ENCODE measurements around the gene AFAP1L2. TPM values are rescaled to one million over a fixed set of nuclear protein-coding genes. Genes with fewer than 3 reads are reported as not detected.

The AFAP1L2 gene
- total RNA-seq, 3 donors from 2014 or later = 6.7 to 23.4 (median 11.6) TPM

DNA sequence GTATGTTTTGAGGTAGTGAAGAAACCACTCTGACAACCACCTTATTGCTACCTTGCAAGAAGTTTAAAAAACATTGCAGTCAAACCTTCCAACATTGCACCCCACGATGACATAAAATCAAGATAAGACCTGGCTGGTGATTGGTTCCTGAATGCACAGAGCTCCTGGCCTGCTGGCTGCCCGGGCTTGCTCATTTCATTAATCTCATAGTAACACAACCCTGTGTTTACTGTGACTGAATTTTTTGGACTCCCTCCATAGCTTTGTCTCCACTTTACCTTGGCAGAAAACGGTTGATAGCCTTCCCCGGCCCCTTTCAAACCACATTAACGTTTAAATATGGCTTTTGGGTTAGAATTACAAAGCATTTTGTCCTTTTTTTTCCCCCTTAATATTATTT lies 137.8 kb downstream of the AFAP1L2 start:
- no peaks in the 10 kb centered on the region for H3K36me3 ChIP-seq (ENCODE audit: low read depth)
- ATAC-seq (peak; percentile 57), DNase-seq (no peak)
- H3K9me3 ChIP-seq = no peaks in the 10 kb centered on the region
- peaks cover 6% of the 10 kb centered on the region for H3K4me1 ChIP-seq (ENCODE audit: low read depth)
- TF ChIP-seq, protein P1, sequence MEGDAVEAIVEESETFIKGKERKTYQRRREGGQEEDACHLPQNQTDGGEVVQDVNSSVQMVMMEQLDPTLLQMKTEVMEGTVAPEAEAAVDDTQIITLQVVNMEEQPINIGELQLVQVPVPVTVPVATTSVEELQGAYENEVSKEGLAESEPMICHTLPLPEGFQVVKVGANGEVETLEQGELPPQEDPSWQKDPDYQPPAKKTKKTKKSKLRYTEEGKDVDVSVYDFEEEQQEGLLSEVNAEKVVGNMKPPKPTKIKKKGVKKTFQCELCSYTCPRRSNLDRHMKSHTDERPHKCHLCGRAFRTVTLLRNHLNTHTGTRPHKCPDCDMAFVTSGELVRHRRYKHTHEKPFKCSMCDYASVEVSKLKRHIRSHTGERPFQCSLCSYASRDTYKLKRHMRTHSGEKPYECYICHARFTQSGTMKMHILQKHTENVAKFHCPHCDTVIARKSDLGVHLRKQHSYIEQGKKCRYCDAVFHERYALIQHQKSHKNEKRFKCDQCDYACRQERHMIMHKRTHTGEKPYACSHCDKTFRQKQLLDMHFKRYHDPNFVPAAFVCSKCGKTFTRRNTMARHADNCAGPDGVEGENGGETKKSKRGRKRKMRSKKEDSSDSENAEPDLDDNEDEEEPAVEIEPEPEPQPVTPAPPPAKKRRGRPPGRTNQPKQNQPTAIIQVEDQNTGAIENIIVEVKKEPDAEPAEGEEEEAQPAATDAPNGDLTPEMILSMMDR (IDR thresholded peaks at IDR 0.05) = no peak
- no peak overlapping the region for H3K4me3 ChIP-seq
- intact Hi-C loops (cut with DNase I, micrococcal nuclease) = no loop called here

DNA sequence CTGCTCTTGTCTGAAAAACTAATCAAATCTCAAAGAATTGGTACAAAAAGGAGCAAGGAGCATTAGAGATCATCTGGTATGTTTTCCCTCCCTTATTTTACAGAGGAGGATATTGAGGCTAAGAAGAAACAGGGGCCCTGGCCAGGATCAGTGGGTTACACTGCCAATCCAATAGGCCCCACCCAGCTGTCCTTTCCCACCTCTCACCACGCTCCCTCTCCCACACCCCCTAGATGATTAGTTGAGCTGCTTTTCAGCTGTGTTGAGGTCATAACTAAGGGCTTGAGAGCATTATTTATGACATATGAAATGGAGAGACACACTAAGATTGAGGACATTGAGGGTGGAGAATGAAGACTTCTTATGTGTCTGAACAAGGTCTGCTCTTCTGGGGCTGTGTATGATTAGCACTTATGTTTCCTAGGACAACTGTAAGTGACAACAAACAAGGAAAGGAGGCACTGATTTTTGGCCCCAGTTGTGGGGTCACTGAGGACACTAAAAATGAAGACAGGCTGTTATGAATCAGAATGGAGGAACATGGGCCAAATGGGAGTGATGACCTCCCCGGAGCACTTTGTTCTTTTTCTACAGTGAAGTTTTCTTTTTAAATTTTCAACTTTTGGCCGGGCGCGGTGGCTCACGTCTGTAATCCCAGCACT lies 138.8 kb downstream of the AFAP1L2 start:
- intact Hi-C loops (cut with DNase I, micrococcal nuclease) = no loop called here
- TF ChIP-seq, protein P1 (IDR thresholded peaks at IDR 0.05) = no peak
- ATAC-seq = peak; percentile 44
- Histone ChIP-seq H3K36me3 (ENCODE audit: low read depth) (no peaks in the 10 kb centered on the region), H3K4me3 (no peak overlapping the region), H3K9me3 (no peaks in the 10 kb centered on the region), H3K4me1 (ENCODE audit: low read depth) (no peaks in the 10 kb centered on the region)
- no peak for DNase-seq

- no peak for ATAC-seq
These were observed 141.8 kb downstream of the AFAP1L2 start for GRCh38 chr10:114262496-114262895.

GRCh38 chr10:114261076-114261475 lies 143.2 kb downstream of the AFAP1L2 start:
- Histone ChIP-seq H3K36me3 (ENCODE audit: low read depth) (no peaks in the 10 kb centered on the region), H3K4me3 (no peak overlapping the region), H3K9me3 (no peaks in the 10 kb centered on the region), H3K4me1 (ENCODE audit: low read depth) (peaks cover 14% of the 10 kb centered on the region)
- no peak for DNase-seq
- ATAC-seq = no peak
- intact Hi-C loops (cut with DNase I, micrococcal nuclease) = no loop called here
- TF ChIP-seq, protein P1 (IDR thresholded peaks at IDR 0.05) = no peak

More at GRCh38 chr10:114262496-114262895, 141.8 kb downstream of the AFAP1L2 start:
- Histone ChIP-seq H3K4me1 (ENCODE audit: low read depth) (peaks cover 12% of the 10 kb centered on the region), H3K4me3 (no peak overlapping the region), H3K36me3 (ENCODE audit: low read depth) (no peaks in the 10 kb centered on the region), H3K9me3 (no peaks in the 10 kb centered on the region)
- TF ChIP-seq, protein P1 (IDR thresholded peaks at IDR 0.05) = no peak
- intact Hi-C loops (cut with DNase I, micrococcal nuclease) = no loop called here
- no peak for DNase-seq

DNA sequence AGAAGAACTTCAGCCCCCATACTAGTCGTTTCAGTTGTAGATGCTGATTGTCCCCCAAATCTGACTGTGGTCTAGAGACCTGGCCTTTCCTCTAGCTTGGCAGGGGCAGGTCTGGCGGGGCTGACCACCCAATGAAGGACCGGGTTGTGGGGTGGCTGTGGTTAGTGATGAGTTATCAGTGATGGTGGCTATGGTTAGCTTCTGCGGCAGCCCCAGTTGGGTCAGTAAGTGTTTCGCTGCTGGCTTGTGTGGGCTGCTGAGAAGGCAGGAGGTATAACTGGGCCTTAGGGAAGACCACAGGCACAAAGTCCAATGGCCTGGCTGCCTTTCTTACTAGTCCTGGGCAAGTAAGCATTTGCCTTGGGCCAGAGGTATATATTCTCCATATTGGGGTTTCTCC lies 143.9 kb downstream of the AFAP1L2 start:
- Histone ChIP-seq H3K9me3 (no peaks in the 10 kb centered on the region), H3K4me1 (ENCODE audit: low read depth) (peaks cover 14% of the 10 kb centered on the region), H3K4me3 (no peak overlapping the region), H3K36me3 (ENCODE audit: low read depth) (no peaks in the 10 kb centered on the region)
- DNase-seq (no peak), ATAC-seq (no peak)
- intact Hi-C loops (cut with DNase I, micrococcal nuclease) = no loop called here
- TF ChIP-seq, protein P1 (IDR thresholded peaks at IDR 0.05) = no peak
